ENCODE results near the gene LRRC38.

DNA sequence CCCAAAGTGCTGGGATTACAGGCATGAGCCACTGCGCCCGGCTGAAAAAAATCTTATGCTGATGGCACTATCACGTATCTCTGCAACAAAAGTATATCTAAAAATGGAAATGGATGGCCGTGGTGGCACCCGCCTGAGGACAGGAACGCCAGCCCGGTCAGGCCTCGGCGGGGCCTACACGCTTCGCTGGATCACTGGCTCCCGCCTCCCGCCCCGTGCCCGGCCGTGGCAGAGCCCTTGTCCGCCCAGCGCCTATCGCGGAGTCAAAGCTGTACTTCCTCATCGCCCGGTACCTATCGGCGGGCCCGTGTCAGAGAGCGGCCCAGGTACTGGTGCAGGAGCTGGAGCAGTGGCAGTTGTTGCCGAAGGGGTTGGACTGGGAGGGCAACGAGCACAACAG lies 41.0 kb upstream of the LRRC38 start:
- TF ChIP-seq POLR2A (IDR thresholded peaks at IDR 0.05) = no peak
- TF ChIP-seq, protein P1, sequence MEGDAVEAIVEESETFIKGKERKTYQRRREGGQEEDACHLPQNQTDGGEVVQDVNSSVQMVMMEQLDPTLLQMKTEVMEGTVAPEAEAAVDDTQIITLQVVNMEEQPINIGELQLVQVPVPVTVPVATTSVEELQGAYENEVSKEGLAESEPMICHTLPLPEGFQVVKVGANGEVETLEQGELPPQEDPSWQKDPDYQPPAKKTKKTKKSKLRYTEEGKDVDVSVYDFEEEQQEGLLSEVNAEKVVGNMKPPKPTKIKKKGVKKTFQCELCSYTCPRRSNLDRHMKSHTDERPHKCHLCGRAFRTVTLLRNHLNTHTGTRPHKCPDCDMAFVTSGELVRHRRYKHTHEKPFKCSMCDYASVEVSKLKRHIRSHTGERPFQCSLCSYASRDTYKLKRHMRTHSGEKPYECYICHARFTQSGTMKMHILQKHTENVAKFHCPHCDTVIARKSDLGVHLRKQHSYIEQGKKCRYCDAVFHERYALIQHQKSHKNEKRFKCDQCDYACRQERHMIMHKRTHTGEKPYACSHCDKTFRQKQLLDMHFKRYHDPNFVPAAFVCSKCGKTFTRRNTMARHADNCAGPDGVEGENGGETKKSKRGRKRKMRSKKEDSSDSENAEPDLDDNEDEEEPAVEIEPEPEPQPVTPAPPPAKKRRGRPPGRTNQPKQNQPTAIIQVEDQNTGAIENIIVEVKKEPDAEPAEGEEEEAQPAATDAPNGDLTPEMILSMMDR (IDR thresholded peaks at IDR 0.05) = no peak

Measured in uterus (tissue), 2 donors.